ENCODE results near the gene FAM114A2. TPM values are rescaled to one million over a fixed set of nuclear protein-coding genes. Genes with fewer than 3 reads are reported as not detected.

Gene FAM114A2
- polyA plus RNA-seq, 1 donor from 2014 or later = 24.8 TPM

GRCh38 chr5:153983885-153984284, 54.8 kb downstream of the FAM114A2 start:
- H2AFZ ChIP-seq (ENCODE audit: low read depth, low read length) = no peak overlapping the region
- no peaks in the 10 kb centered on the region for H3K79me2 ChIP-seq (replicated peaks; ENCODE audit: insufficient read depth, low read length)
- no peaks in the 10 kb centered on the region for H3K36me3 ChIP-seq (ENCODE audit: insufficient read depth, low read length)
- no peaks in the 10 kb centered on the region for H3F3A ChIP-seq (ENCODE audit: insufficient read depth, low read length, poor library complexity, severe bottlenecking)
- H4K20me1 ChIP-seq (ENCODE audit: insufficient read depth) = no peaks in the 10 kb centered on the region
- H3K9me2 ChIP-seq (ENCODE audit: insufficient read depth, low read length) = no peaks in the 10 kb centered on the region
- H3K4me2 ChIP-seq (ENCODE audit: low read length) = no peak overlapping the region
- H3K4me3 ChIP-seq (ENCODE audit: low read length) = no peak overlapping the region
- no peaks in the 10 kb centered on the region for H3K9me3 ChIP-seq (ENCODE audit: low read length)
- TF ChIP-seq REST (IDR thresholded peaks at IDR 0.05; ENCODE audit: borderline replicate concordance) = no peak
- TF ChIP-seq MXI1 (conservative IDR thresholded peaks at IDR 0.05; ENCODE audit: poor library complexity, severe bottlenecking) = no peak
- TF ChIP-seq EZH2 (IDR thresholded peaks at IDR 0.05; ENCODE audit: borderline replicate concordance, insufficient read depth, low read length, poor library complexity, severe bottlenecking) = no peak
- no peak for TF ChIP-seq TAF1 (IDR thresholded peaks at IDR 0.05; ENCODE audit: low read depth)
- TF ChIP-seq POLR2AphosphoS5 (IDR thresholded peaks at IDR 0.05) = no peak
- TF ChIP-seq, protein P1, sequence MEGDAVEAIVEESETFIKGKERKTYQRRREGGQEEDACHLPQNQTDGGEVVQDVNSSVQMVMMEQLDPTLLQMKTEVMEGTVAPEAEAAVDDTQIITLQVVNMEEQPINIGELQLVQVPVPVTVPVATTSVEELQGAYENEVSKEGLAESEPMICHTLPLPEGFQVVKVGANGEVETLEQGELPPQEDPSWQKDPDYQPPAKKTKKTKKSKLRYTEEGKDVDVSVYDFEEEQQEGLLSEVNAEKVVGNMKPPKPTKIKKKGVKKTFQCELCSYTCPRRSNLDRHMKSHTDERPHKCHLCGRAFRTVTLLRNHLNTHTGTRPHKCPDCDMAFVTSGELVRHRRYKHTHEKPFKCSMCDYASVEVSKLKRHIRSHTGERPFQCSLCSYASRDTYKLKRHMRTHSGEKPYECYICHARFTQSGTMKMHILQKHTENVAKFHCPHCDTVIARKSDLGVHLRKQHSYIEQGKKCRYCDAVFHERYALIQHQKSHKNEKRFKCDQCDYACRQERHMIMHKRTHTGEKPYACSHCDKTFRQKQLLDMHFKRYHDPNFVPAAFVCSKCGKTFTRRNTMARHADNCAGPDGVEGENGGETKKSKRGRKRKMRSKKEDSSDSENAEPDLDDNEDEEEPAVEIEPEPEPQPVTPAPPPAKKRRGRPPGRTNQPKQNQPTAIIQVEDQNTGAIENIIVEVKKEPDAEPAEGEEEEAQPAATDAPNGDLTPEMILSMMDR (IDR thresholded peaks at IDR 0.05; ENCODE audit: poor library complexity, severe bottlenecking) = no peak
- TF ChIP-seq EP300 (conservative IDR thresholded peaks at IDR 0.05; ENCODE audit: poor library complexity, severe bottlenecking) = no peak
- TF ChIP-seq RAD21 (conservative IDR thresholded peaks at IDR 0.05) = no peak
- no peak for TF ChIP-seq SMC3 (conservative IDR thresholded peaks at IDR 0.05; ENCODE audit: poor library complexity)
- no peaks in the 10 kb centered on the region for H3K27me3 ChIP-seq (ENCODE audit: insufficient read depth, low read depth, low read length)
- H3K9ac ChIP-seq (ENCODE audit: low read length) = no peak overlapping the region
- H3K27ac ChIP-seq (ENCODE audit: low read length) = no peak overlapping the region

GRCh38 chr5:153981905-153982605, 56.7 kb downstream of the FAM114A2 start:
- H3F3A ChIP-seq (ENCODE audit: insufficient read depth, low read length, poor library complexity, severe bottlenecking) = no peaks in the 10 kb centered on the region
- no peaks in the 10 kb centered on the region for H3K27me3 ChIP-seq (ENCODE audit: insufficient read depth, low read depth, low read length)
- H4K20me1 ChIP-seq (ENCODE audit: insufficient read depth) = no peaks in the 10 kb centered on the region
- H3K9me2 ChIP-seq (ENCODE audit: insufficient read depth, low read length) = no peaks in the 10 kb centered on the region
- H3K79me2 ChIP-seq (replicated peaks; ENCODE audit: insufficient read depth, low read length) = no peaks in the 10 kb centered on the region
- H2AFZ ChIP-seq (ENCODE audit: low read depth, low read length) = no peak overlapping the region
- H3K27ac ChIP-seq (ENCODE audit: low read length) = no peak overlapping the region
- TF ChIP-seq POLR2AphosphoS5 (IDR thresholded peaks at IDR 0.05) (no peak), SMC3 (conservative IDR thresholded peaks at IDR 0.05; ENCODE audit: poor library complexity) (no peak), RAD21 (conservative IDR thresholded peaks at IDR 0.05) (no peak), MXI1 (conservative IDR thresholded peaks at IDR 0.05; ENCODE audit: poor library complexity, severe bottlenecking) (no peak), EZH2 (IDR thresholded peaks at IDR 0.05; ENCODE audit: borderline replicate concordance, insufficient read depth, low read length, poor library complexity, severe bottlenecking) (no peak), REST (IDR thresholded peaks at IDR 0.05; ENCODE audit: borderline replicate concordance) (no peak), EP300 (conservative IDR thresholded peaks at IDR 0.05; ENCODE audit: poor library complexity, severe bottlenecking) (no peak), TAF1 (IDR thresholded peaks at IDR 0.05; ENCODE audit: low read depth) (no peak)
- TF ChIP-seq, protein P1 (IDR thresholded peaks at IDR 0.05; ENCODE audit: poor library complexity, severe bottlenecking) = no peak
- no peak overlapping the region for H3K9ac ChIP-seq (ENCODE audit: low read length)
- H3K4me3 ChIP-seq (ENCODE audit: low read length) = no peak overlapping the region
- no peak overlapping the region for H3K4me2 ChIP-seq (ENCODE audit: low read length)
- H3K9me3 ChIP-seq (ENCODE audit: low read length) = no peaks in the 10 kb centered on the region
- no peaks in the 10 kb centered on the region for H3K36me3 ChIP-seq (ENCODE audit: insufficient read depth, low read length)
